Measurements from ENCODE around the gene TMEM245. TPM values are rescaled to one million over a fixed set of nuclear protein-coding genes. Genes with fewer than 3 reads are reported as not detected.

TMEM245 gene
- polyA plus RNA-seq, 4 donors, result 4.3 to 54.0 (median 9.8) TPM

DNA sequence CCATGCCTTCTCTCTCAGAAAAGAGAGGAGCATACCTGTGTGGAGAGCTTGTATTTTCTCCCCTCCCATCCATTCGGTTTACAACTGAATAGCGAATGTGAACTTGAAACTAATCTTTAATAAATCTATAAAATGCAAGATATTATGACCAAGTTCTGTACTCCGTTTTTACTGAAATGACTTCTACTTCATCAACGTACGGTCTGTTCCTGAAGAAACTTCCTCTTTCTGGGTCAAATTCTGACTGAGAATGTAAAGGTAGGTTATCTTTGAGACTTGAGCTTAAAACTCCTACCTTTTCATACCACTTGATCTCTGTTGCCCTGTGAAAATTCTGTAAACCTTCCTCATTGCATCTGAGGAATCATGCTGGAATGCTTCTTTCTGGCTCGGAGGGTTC is 102.3 kb downstream of the TMEM245 start:
- Histone ChIP-seq H3K27ac (ENCODE audit: low read depth in 1 of 3, low read length in 2 of 3) (no peak overlapping the region), H3K4me1 (ENCODE audit: control insufficient read depth in 3 of 3, insufficient read depth in 2 of 3, low read depth in 1 of 3, low read length in 2 of 3) (peaks cover 0 to 16% (median 0%) of the 10 kb centered on the region in 3 donors), H3K36me3 (ENCODE audit: control insufficient read depth in 3 of 3, insufficient read depth in 2 of 3, low read depth in 1 of 3, low read length in 3 of 3) (peaks cover 0 to 13% (median 10%) of the 10 kb centered on the region in 3 donors), H3K9me3 (ENCODE audit: control insufficient read depth in 2 of 2, insufficient read depth in 1 of 2, low read depth in 1 of 2, low read length in 1 of 2) (no peaks in the 10 kb centered on the region), H3K4me3 (ENCODE audit: low read depth in 1 of 3, low read length in 3 of 3) (no peak overlapping the region), H3K27me3 (ENCODE audit: control insufficient read depth in 3 of 3, insufficient read depth in 3 of 3, low read length in 3 of 3) (no peaks in the 10 kb centered on the region)
- no peak for FAIRE-seq
- WGBS, 3 donors, result 78 to 89% (median 85%) methylated on average over 6 of the region's 6 CpGs
- no peak for DNase-seq

DNA sequence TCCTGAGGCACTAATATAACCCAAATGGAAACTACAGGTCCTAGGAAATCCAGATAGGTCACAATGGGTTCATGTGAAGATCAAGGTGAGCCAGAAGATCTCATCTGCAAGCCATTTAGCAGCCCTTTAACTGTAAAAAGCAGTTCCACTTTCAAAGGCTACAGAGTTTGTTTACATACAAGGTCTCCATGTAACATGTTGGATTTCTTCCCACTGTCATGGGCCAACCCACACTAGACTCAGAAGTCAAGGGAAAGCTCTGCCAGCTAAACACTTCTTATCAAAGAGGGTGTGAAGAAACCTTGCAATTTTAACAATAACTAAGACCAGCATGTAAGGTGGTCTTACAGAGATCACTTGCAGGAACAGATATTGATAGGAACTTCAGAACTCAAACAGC is 102.7 kb downstream of the TMEM245 start:
- DNase-seq (no peak), FAIRE-seq (no peak)
- Histone ChIP-seq H3K27me3 (ENCODE audit: control insufficient read depth in 3 of 3, insufficient read depth in 3 of 3, low read length in 3 of 3) (no peaks in the 10 kb centered on the region), H3K36me3 (ENCODE audit: control insufficient read depth in 3 of 3, insufficient read depth in 2 of 3, low read depth in 1 of 3, low read length in 3 of 3) (peaks cover 0 to 13% (median 10%) of the 10 kb centered on the region in 3 donors), H3K27ac (ENCODE audit: low read depth in 1 of 3, low read length in 2 of 3) (no peak overlapping the region), H3K9me3 (ENCODE audit: control insufficient read depth in 2 of 2, insufficient read depth in 1 of 2, low read depth in 1 of 2, low read length in 1 of 2) (no peaks in the 10 kb centered on the region), H3K4me1 (ENCODE audit: control insufficient read depth in 3 of 3, insufficient read depth in 2 of 3, low read depth in 1 of 3, low read length in 2 of 3) (peaks cover 0 to 20% (median under 1%) of the 10 kb centered on the region in 3 donors), H3K4me3 (ENCODE audit: low read depth in 1 of 3, low read length in 3 of 3) (no peak overlapping the region)

DNA sequence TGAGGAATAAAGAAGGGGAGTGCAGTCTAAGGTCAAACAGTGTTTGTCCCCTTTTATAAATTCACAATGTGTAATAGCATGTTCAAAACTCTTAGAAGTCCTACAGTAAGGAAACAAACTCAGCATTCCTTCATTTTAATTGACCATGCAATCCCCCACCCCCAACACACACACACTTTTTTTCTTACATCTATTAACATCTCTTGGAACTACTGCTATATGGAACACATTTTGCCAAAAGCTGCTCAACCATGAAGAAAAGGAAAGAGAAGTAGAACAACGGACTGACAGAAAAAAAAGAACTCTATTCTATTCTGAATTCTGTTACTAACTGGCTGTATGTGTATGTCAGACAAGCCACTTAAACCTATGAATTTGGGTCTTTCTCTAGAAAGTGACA is 103.6 kb downstream of the TMEM245 start:
- peaks cover 0 to 21% (median 3%) of the 10 kb centered on the region in 3 donors for H3K4me1 ChIP-seq (ENCODE audit: control insufficient read depth in 3 of 3, insufficient read depth in 2 of 3, low read depth in 1 of 3, low read length in 2 of 3)
- H3K27ac ChIP-seq (ENCODE audit: low read depth in 1 of 3, low read length in 2 of 3), result no peak overlapping the region
- H3K9me3 ChIP-seq (ENCODE audit: control insufficient read depth in 2 of 2, insufficient read depth in 1 of 2, low read depth in 1 of 2, low read length in 1 of 2), result no peaks in the 10 kb centered on the region
- FAIRE-seq, result no peak
- 85 to 95% (median 88%) methylated on average over 1 of the region's 1 CpG for WGBS, 3 donors
- H3K4me3 ChIP-seq (ENCODE audit: low read depth in 1 of 3, low read length in 3 of 3), result no peak overlapping the region
- H3K36me3 ChIP-seq (ENCODE audit: control insufficient read depth in 3 of 3, insufficient read depth in 2 of 3, low read depth in 1 of 3, low read length in 3 of 3), result peaks cover 0 to 10% (median 10%) of the 10 kb centered on the region in 3 donors
- no peaks in the 10 kb centered on the region for H3K27me3 ChIP-seq (ENCODE audit: control insufficient read depth in 3 of 3, insufficient read depth in 3 of 3, low read length in 3 of 3)
- DNase-seq, result no peak

DNA sequence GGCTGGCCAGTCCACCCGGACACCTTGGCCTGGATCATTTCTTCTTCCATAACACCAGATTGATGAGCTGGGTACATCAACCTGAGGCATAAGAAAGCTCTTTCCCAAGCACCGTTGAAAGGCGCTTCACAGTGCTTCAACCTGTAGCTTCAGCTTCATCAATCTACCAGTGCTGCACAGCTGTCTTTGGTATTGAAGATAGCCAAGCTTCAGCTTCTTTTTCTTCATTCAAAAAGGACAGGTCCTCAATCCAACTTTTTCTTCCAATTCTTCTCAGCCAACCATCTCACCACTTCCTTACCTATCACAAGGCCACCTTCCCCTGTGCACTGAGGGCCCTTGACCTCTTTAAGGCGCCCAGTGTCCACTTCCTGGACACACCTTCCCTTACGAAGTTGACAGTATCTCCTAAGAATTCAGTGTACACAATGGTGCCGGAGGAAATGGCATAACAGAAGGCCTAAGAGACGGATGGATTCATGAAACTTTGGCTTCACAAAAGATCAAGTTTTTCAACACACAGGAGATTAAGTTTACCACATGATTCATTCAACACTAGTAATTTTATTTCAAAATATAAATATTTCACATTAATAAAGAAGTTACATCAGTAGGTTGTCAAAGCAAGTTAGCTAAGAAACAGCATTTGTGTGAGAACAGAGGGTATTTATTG is 105.0 kb downstream of the TMEM245 start:
- H3K27me3 ChIP-seq (ENCODE audit: control insufficient read depth in 3 of 3, insufficient read depth in 3 of 3, low read length in 3 of 3), result no peaks in the 10 kb centered on the region
- H3K36me3 ChIP-seq (ENCODE audit: control insufficient read depth in 3 of 3, insufficient read depth in 2 of 3, low read depth in 1 of 3, low read length in 3 of 3), result peaks cover 0 to 7% (median 3%) of the 10 kb centered on the region in 3 donors
- FAIRE-seq, result no peak
- H3K27ac ChIP-seq (ENCODE audit: low read depth in 1 of 3, low read length in 2 of 3), result peak overlapping the region in 2 of 3 donors; percentile 21 to 75
- WGBS, 3 donors, result 83 to 88% (median 85%) methylated on average over 7 of the region's 7 CpGs
- H3K4me1 ChIP-seq (ENCODE audit: control insufficient read depth in 3 of 3, insufficient read depth in 2 of 3, low read depth in 1 of 3, low read length in 2 of 3), result peaks cover 0 to 21% (median 3%) of the 10 kb centered on the region in 3 donors
- peaks cover 0 to 2% of the 10 kb centered on the region in 2 donors for H3K9me3 ChIP-seq (ENCODE audit: control insufficient read depth in 2 of 2, insufficient read depth in 1 of 2, low read depth in 1 of 2, low read length in 1 of 2)
- peak in 1 of 2 donors; percentile 13 for DNase-seq
- no peak overlapping the region for H3K4me3 ChIP-seq (ENCODE audit: low read depth in 1 of 3, low read length in 3 of 3)

DNA sequence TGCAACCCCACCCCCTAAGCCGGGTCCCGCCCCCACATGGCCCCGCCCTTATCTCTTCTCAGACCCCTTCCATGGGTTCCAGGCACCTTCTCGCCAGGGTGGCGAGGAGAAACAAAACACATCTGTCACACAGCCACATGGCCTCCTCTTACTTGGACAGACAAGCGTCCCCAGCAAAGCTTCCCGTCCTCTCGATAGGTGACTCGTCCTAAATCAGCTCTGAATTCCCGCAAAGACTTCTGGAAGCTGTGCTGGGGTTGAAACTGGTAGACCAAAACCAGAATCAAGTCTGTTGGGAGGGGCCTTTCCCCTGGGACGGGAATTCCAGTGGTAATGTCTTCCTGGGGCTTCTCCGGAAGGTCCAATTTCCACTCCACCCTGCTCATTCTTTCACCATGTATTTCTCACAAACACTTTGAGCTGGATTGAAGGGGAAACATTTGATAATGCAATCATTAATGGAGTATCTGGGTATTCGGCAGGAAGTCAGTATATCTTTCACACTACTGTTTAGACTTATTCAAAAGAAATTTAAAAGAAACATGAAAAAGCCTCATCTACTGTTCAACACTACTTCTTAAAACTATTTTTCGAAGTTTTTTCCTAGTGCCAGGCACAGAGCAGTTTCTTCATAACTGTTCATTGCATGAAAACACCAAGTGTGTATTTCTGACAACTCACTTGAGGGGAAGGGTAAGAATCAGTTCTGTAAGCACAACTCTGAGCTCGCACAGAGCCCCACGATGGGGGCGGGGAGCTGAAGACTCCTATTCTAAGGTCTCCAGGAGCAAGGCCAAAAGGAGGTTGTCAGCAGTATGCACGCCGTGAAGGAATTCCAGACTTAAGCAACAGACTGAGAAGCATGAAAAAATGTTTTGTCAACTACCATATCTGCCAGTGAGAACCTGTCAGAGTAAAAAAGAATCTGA is 105.8 kb downstream of the TMEM245 start:
- peaks cover 0 to 7% (median under 1%) of the 10 kb centered on the region in 3 donors for H3K36me3 ChIP-seq (ENCODE audit: control insufficient read depth in 3 of 3, insufficient read depth in 2 of 3, low read depth in 1 of 3, low read length in 3 of 3)
- H3K27ac ChIP-seq (ENCODE audit: low read depth in 1 of 3, low read length in 2 of 3), result peak overlapping the region; percentile 44 to 89 (median 75)
- 25 to 34% (median 29%) methylated on average over 16 to 19 of the region's 19 CpGs for WGBS, 3 donors
- H3K9me3 ChIP-seq (ENCODE audit: control insufficient read depth in 2 of 2, insufficient read depth in 1 of 2, low read depth in 1 of 2, low read length in 1 of 2), result peaks cover 0 to 2% of the 10 kb centered on the region in 2 donors
- peaks cover 0 to 21% (median 3%) of the 10 kb centered on the region in 3 donors for H3K4me1 ChIP-seq (ENCODE audit: control insufficient read depth in 3 of 3, insufficient read depth in 2 of 3, low read depth in 1 of 3, low read length in 2 of 3)
- no peaks in the 10 kb centered on the region for H3K27me3 ChIP-seq (ENCODE audit: control insufficient read depth in 3 of 3, insufficient read depth in 3 of 3, low read length in 3 of 3)
- no peak for FAIRE-seq
- peak overlapping the region; percentile 55 to 87 (median 64) for H3K4me3 ChIP-seq (ENCODE audit: low read depth in 1 of 3, low read length in 3 of 3)
- DNase-seq, result peak in 1 of 2 donors; percentile 13

DNA sequence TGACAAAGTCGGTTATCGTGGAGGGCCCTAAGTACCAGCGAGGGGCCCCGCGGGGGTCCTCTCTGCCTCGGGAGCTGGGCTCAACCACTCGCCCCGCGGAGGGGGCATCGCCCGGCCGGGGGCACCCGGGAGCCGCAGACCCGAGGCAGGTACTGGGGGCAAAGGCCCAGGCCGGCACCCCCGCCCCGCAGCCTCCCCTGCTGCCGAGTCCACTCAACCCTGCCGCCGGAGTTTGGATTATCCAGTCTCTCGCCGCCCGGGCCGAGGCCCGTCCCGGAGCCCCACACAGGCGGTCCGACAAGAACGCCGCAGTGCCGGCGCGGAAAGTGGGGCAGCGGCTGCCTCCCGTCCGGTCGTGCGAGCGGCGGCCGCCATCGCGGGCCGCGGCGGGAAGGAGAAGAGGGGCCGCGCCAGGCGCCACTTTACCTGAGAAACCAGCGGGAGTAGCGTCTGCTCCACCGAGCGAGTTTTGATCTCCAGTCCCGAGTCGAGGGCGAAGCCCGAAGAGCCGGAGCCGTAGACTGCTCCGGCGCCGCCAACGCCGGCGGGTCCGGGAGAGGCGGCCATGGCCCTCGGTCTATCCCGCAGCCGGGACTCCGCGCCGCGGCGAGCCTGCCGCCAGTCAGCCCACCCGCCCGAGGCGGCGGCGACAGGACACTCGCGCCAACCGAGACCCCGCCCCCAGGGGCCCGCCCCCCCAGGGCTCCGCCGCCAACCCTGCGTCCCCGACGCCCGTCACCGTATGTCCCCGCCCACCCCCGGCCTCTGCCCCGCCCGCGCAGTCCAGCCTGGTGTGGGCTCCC is 106.7 kb downstream of the TMEM245 start, which contains the start of gene CTNNAL1:
Gene CTNNAL1, minus strand, starts transcription at position 624 of the 803 bp plus-strand sequence. Its CDS starts 57 bp downstream, at position 567.
- WGBS, 3 donors, result 0 to 1% (median 0%) methylated on average over 44 to 99 of the region's 99 CpGs
- peaks cover 0 to 3% (median 0%) of the 10 kb centered on the region in 3 donors for H3K36me3 ChIP-seq (ENCODE audit: control insufficient read depth in 3 of 3, insufficient read depth in 2 of 3, low read depth in 1 of 3, low read length in 3 of 3)
- peak within 1 kb of the TSS; percentile 64 to 87 (median 72) for H3K4me3 ChIP-seq (ENCODE audit: low read depth in 1 of 3, low read length in 3 of 3)
- DNase-seq (peak; percentile 83 to 94), FAIRE-seq (no peak)
- H3K4me1 ChIP-seq (ENCODE audit: control insufficient read depth in 3 of 3, insufficient read depth in 2 of 3, low read depth in 1 of 3, low read length in 2 of 3), result peaks cover 0 to 21% (median 3%) of the 10 kb centered on the region in 3 donors
- H3K9me3 ChIP-seq (ENCODE audit: control insufficient read depth in 2 of 2, insufficient read depth in 1 of 2, low read depth in 1 of 2, low read length in 1 of 2), result peaks cover 0 to 2% of the 10 kb centered on the region in 2 donors
- H3K27ac ChIP-seq (ENCODE audit: low read depth in 1 of 3, low read length in 2 of 3), result peak within 1 kb of the TSS; percentile 44 to 89 (median 79)
- H3K27me3 ChIP-seq (ENCODE audit: control insufficient read depth in 3 of 3, insufficient read depth in 3 of 3, low read length in 3 of 3), result no peaks in the 10 kb centered on the region

DNA sequence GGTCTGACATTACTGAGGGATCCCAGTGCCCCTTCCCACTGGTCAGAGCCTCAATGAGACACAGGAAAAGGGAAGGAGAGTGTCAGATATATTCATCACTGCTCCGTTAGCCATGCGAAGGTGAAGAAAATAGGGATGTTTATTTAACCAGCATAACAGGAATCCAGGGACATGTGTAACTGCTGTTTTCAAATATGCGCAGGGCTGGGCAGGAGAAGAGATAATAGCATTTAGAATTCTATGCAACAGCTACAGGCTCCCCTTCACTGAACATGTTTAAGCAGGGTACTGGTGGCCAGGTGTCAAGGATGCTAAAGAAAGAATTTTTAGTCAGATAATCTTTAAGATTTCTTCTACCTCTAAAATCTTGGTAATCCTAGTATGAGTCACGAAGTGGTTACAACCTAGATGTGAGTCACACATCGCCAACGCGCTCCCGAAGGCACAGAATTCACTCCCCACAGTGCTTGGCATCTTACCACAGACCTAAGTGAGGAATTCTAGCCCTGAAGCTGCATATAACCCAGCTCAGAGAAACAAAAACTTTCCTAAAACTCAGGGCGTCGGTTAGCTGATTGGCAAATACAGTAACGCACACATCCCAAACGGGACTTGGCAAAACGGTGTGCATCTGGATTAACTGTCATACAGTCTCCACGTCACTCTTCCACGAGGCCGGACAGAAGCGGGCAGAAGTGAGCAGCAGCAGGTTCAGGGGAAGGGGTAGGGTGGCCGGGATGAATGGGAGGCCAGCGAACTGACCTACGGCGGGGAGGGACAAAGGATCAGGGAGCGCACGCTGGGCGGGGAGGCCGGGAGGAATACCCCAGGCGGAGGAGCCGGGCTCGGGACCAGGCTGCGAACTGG is 107.5 kb downstream of the TMEM245 start:
- 3 to 6% (median 4%) methylated on average over 23 to 29 of the region's 29 CpGs for WGBS, 3 donors
- Histone ChIP-seq H3K27ac (ENCODE audit: low read depth in 1 of 3, low read length in 2 of 3) (peak overlapping the region in 2 of 3 donors; percentile 79 to 88), H3K4me1 (ENCODE audit: control insufficient read depth in 3 of 3, insufficient read depth in 2 of 3, low read depth in 1 of 3, low read length in 2 of 3) (peaks cover 0 to 21% (median 3%) of the 10 kb centered on the region in 3 donors), H3K4me3 (ENCODE audit: low read depth in 1 of 3, low read length in 3 of 3) (peak overlapping the region; percentile 64 to 87 (median 72)), H3K9me3 (ENCODE audit: control insufficient read depth in 2 of 2, insufficient read depth in 1 of 2, low read depth in 1 of 2, low read length in 1 of 2) (peaks cover 0 to 2% of the 10 kb centered on the region in 2 donors), H3K36me3 (ENCODE audit: control insufficient read depth in 3 of 3, insufficient read depth in 2 of 3, low read depth in 1 of 3, low read length in 3 of 3) (no peaks in the 10 kb centered on the region), H3K27me3 (ENCODE audit: control insufficient read depth in 3 of 3, insufficient read depth in 3 of 3, low read length in 3 of 3) (no peaks in the 10 kb centered on the region)
- DNase-seq (peak; percentile 74 to 78), FAIRE-seq (no peak)
